Spinal cord (tissue), 10 donors: ENCODE measurements around the gene KDM4F. TPM values are rescaled to one million over a fixed set of nuclear protein-coding genes. Genes with fewer than 3 reads are reported as not detected.
"Not testable (repeated sequence)": the region's sequence is repeated elsewhere in the genome, so short reads cannot be mapped to it uniquely, and the experiment has no call there.

Experiments used
- DNase-seq, 6 donors: peaks; one replicate each; pipeline versions ENCODE4 v3.0.0 to v3.0.0-alpha.2; 2013 to 2015; ENCODE audit warnings: low spot score in 6 of 6, low read depth in 4 of 6
- H3K27ac ChIP-seq: one replicate; pipeline ENCODE4 v1.5.1; 2013; ENCODE audit warnings: low read depth, low read length, control low read depth
- H3K27me3 ChIP-seq: one replicate; pipeline ENCODE4 v1.6.1; 2013; ENCODE audit warnings: low read length; ENCODE audit not compliant: control insufficient read depth, insufficient read depth
- H3K36me3 ChIP-seq: one replicate; pipeline ENCODE4 v1.6.1; 2013; ENCODE audit warnings: low read length; ENCODE audit not compliant: control insufficient read depth, insufficient read depth
- H3K4me1 ChIP-seq: one replicate; pipeline ENCODE4 v1.6.1; 2013; ENCODE audit warnings: low read length; ENCODE audit not compliant: control insufficient read depth, insufficient read depth
- H3K4me3 ChIP-seq: one replicate; pipeline ENCODE4 v1.5.1; 2013; ENCODE audit warnings: low read depth, low read length, control low read depth
- H3K9me3 ChIP-seq: one replicate; pipeline ENCODE4 v1.6.1; 2013; ENCODE audit warnings: low read length; ENCODE audit not compliant: control insufficient read depth, insufficient read depth
- WGBS: methylation state at CpG from one replicate; pipeline ENCODE4 v1.1.5; 2013; ENCODE audit warnings: missing lambda C conversion rate; ENCODE audit not compliant: insufficient coverage; 5-methylcytosine and 5-hydroxymethylcytosine counted together
- polyA plus RNA-seq, 2 donors: library from polyadenylated mRNA; unstranded; fragments of 120-200 nt; gene quantifications; one replicate each; pipeline ENCODE4 v1.2.1, GENCODE V29; 2013; ENCODE audit not compliant: insufficient read length in 2 of 2
- total RNA-seq, 2 donors: library from RNA; depleted of rRNA in 1 of 2; stranded (reverse); fragments of 120-200 nt in 1 of 2; fragments of >200 nt in 1 of 2; gene quantifications; one replicate each; pipeline versions ENCODE4 v1.2.3 to v1.2.4, GENCODE V29; 2013 to 2014
- donor health status: healthy.

Gene KDM4F
- total and polyA plus RNA-seq, 4 donors, result 0.11 TPM; not detected in 3

GRCh38 chr11:95033051-95033450 is 16.2 kb upstream of the KDM4F start:
- no peaks in the 10 kb centered on the region for H3K9me3 ChIP-seq
- H3K36me3 ChIP-seq, result no peaks in the 10 kb centered on the region
- 100% methylated on average over 1 of the region's 1 CpG for WGBS
- H3K27ac ChIP-seq, result no peak overlapping the region
- H3K4me1 ChIP-seq, result peaks cover 3% of the 10 kb centered on the region
- DNase-seq, result no peak
- no peak overlapping the region for H3K4me3 ChIP-seq
- H3K27me3 ChIP-seq, result no peaks in the 10 kb centered on the region

- 100% methylated on average over 2 of the region's 2 CpGs for WGBS
- Histone ChIP-seq H3K36me3 (no peaks in the 10 kb centered on the region), H3K4me1 (peaks cover 3% of the 10 kb centered on the region), H3K27ac (no peak overlapping the region), H3K9me3 (no peaks in the 10 kb centered on the region), H3K4me3 (no peak overlapping the region), H3K27me3 (no peaks in the 10 kb centered on the region)
- DNase-seq, result no peak
These were observed 13.9 kb upstream of the KDM4F start for GRCh38 chr11:95035316-95035715.

GRCh38 chr11:95037356-95038035 is 11.7 kb upstream of the KDM4F start:
- H3K9me3 ChIP-seq, H3K4me1 ChIP-seq, H3K27me3 ChIP-seq, H3K27ac ChIP-seq, H3K36me3 ChIP-seq: not testable (repeated sequence)
- DNase-seq, result peak in 2 of 6 donors; percentile 11 to 45
- peak overlapping the region; percentile 33 for H3K4me3 ChIP-seq
- 19% methylated on average over 71 of the region's 71 CpGs for WGBS

GRCh38 chr11:95042239-95042638 is 7.0 kb upstream of the KDM4F start:
- WGBS, result no CpG with 5 or more reads among the region's 1 CpG
- Histone ChIP-seq H3K27ac (no peak overlapping the region), H3K4me3 (no peak overlapping the region)

GRCh38 chr11:95042906-95043305 is 6.3 kb upstream of the KDM4F start:
- Histone ChIP-seq H3K4me1 (peaks cover 5% of the 10 kb centered on the region), H3K27ac (no peak overlapping the region), H3K4me3 (no peak overlapping the region), H3K36me3 (no peaks in the 10 kb centered on the region), H3K9me3 (no peaks in the 10 kb centered on the region), H3K27me3 (peaks cover 2% of the 10 kb centered on the region)
- 81% methylated on average over 3 of the region's 3 CpGs for WGBS
- DNase-seq, result no peak

More at GRCh38 chr11:95042239-95042638, 7.0 kb upstream of the KDM4F start:
- Histone ChIP-seq H3K4me1 (peaks cover 6% of the 10 kb centered on the region), H3K9me3 (no peaks in the 10 kb centered on the region), H3K27me3 (peaks cover 2% of the 10 kb centered on the region), H3K36me3 (no peaks in the 10 kb centered on the region)
- no peak for DNase-seq

DNA sequence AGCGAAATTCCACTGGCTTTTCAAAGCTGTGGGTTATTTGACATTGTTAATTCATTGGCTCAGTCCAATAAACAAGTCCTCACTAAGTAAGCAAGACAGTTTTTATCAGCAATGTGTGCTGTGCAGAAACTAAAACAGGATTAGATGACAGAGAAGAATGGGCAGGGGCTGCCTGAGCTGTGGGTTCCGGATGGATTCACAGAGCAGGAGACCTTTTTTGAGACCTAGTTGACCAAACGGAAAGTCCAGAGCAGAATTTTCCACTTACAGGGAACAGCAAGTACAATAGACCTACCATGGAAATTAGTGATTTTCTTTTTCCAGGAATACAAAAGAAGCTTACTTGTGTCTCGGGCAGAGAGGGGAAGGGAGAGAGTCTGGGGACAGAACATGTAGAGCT is 5.2 kb upstream of the KDM4F start:
- no peak overlapping the region for H3K27ac ChIP-seq
- no peaks in the 10 kb centered on the region for H3K9me3 ChIP-seq
- no peak overlapping the region for H3K4me3 ChIP-seq
- peaks cover 3% of the 10 kb centered on the region for H3K4me1 ChIP-seq
- H3K27me3 ChIP-seq, result peaks cover 2% of the 10 kb centered on the region
- H3K36me3 ChIP-seq, result no peaks in the 10 kb centered on the region
- DNase-seq, result no peak
- 74% methylated on average over 3 of the region's 4 CpGs for WGBS

DNA sequence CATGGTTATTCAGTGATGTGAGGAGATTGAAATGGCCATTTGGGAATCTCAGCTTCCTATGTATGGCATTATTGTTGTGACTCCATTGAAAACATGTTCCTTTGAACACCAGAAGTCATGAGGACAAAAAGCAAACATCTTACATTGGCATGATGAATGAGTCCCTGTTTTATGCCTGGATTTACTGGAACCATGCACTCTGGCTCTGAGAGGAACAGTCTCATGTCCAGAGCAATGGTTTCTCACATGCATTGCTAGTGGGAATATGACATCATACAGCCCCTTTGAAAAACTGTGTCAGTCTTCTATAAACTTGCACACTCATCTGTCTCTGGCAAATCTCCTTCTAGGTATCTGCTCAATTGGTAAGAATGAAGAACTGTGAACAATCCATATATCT is 3.4 kb upstream of the KDM4F start:
- H3K27me3 ChIP-seq, result peaks cover 2% of the 10 kb centered on the region
- H3K4me3 ChIP-seq, result no peak overlapping the region
- DNase-seq, result no peak
- no peaks in the 10 kb centered on the region for H3K9me3 ChIP-seq
- H3K36me3 ChIP-seq, result no peaks in the 10 kb centered on the region
- H3K27ac ChIP-seq, result no peak overlapping the region
- peaks cover 3% of the 10 kb centered on the region for H3K4me1 ChIP-seq

GRCh38 chr11:95050595-95051202 is 1.5 kb downstream of the KDM4F start:
- no peak for DNase-seq
- no peaks in the 10 kb centered on the region for H3K36me3 ChIP-seq
- H3K27ac ChIP-seq, result no peak overlapping the region
- 95% methylated on average over 21 of the region's 22 CpGs for WGBS
- H3K4me1 ChIP-seq, result no peaks in the 10 kb centered on the region
- no peaks in the 10 kb centered on the region for H3K27me3 ChIP-seq
- H3K9me3 ChIP-seq, result no peaks in the 10 kb centered on the region
- H3K4me3 ChIP-seq, result no peak overlapping the region

GRCh38 chr11:95054356-95054755 is 5.1 kb downstream of the KDM4F start:
- no peak overlapping the region for H3K27ac ChIP-seq
- no peak overlapping the region for H3K4me3 ChIP-seq
- no peaks in the 10 kb centered on the region for H3K9me3 ChIP-seq
- H3K27me3 ChIP-seq, result no peaks in the 10 kb centered on the region
- H3K36me3 ChIP-seq, result no peaks in the 10 kb centered on the region
- H3K4me1 ChIP-seq, result no peaks in the 10 kb centered on the region
- no CpG with 5 or more reads among the region's 2 CpGs for WGBS
- DNase-seq, result no peak

DNA sequence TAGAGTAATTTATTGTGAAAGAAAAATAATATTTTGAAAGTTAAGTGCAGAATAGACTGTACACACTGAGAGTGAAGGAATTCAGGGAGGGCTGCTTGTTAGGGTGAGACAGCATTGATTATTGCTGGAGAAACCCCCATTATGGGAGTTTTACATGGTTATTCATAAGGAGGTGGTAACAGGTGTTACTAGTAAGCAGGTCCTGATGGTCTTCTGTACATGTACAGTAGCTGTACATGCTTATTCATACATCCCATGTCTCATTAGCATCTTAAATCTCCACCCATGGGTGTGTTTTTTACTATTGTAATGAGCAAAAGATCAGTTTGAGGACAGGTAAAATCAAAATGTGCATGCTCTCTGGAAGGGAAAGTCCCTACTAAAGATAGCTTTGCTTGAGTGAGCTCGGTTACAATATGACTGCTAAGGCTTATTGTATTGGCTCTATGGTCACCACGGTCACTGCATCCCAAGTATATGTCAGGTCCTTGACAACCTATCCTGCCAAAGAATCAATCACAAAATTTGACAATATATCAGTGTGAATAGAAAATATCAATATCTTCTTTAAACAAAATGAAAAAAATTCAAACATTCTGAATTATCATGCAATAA is 6.2 kb downstream of the KDM4F start:
- no CpG with 5 or more reads among the region's 2 CpGs for WGBS
- Histone ChIP-seq H3K27me3 (no peaks in the 10 kb centered on the region), H3K4me3 (no peak overlapping the region), H3K4me1 (no peaks in the 10 kb centered on the region), H3K27ac (no peak overlapping the region), H3K9me3 (no peaks in the 10 kb centered on the region), H3K36me3 (no peaks in the 10 kb centered on the region)
- no peak for DNase-seq
